NOMO-1 treated with dmso at 0.1 percent for 144 hours (cell line): ENCODE measurements around the gene RTL9.
"Not testable (repeated sequence)": the region's sequence is repeated elsewhere in the genome, so short reads cannot be mapped to it uniquely, and the experiment has no call there.

ENCODE experiments used
- DNase-seq: peaks from one replicate; lab custom pipeline; 2025; ENCODE audit not compliant: unreplicated experiment; lab: John Stamatoyannopoulos, UW

The RTL9 gene

DNA sequence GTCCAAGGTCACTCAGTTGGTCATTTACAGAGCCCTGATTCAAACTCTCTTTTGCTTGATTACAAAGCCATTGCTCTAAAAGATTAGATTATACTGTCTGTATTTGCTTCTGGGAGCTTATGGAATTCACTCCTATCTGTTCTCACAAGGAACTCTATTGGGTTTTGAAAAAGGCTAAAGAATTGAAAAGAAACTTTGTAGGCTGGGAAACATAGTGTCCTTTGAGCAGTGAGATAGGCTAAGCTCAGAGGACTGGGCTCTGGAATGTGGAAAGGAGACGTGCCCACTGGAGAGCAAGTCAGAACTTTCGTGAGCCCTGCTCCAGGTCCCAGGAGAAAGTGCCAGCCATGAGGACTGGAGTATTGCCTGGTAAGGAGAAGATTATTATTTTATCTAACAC lies at the start of gene RTL9:
TSS of gene RTL9 (plus strand) at position 301 of the 400 bp plus-strand sequence. CDS start 91,770 bp downstream, outside the sequence.
- no peak for DNase-seq

DNA sequence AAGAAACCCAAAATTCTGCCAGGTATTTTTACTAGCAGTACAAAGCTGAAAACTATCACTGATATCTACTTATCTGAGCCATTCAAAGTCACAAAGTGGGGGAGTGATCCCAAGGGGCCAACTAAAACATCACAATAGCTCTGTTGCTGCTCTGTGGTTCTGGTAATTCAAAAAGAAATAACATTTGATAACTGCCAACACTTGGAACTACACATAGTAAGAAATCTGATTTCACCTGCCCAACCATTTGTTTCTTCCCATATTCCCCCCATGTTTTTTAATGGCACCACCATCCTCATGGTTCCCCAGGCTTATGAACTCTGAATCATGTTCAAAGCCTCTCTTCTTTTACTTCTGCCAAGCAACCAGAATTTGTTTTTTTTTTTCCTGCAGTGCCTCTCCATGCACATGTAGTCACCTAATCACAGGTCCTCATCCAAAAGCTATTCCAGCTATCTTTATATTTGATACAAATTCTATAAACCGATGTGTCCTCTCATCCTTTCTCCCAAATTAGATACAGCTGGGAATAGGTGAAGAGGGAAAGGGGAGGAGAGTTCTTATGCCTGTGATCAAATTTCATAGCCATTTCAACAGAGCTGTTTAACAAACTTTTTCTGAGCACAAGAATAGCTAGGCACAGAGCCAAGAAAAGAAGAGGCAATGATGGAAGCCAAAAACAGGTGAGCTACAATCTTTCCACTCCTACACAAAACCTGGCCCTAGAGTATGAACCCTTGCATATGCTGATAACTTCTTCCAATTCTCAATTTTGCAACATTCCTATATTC lies 48.5 kb upstream of the RTL9 start:
- no peak for DNase-seq

DNA sequence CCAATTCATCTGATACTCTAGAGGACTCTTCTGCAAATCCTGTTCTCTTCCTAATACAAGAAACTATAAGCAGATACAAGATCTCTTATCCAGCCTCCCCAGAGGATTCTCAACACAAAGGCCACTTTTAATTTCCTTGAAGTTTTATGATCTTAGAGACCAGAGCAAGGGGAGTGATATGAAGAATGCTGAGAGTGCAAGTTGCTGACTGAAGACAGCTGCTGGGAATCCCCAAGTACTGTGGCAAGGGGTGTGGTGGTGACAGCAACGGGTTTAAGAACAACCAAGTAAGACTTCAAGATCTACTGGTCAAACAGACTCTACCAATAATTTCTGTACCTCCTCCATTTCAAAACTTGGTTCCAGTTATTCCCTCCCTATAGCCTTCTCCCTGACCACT lies 47.8 kb upstream of the RTL9 start:
- no peak for DNase-seq

DNA sequence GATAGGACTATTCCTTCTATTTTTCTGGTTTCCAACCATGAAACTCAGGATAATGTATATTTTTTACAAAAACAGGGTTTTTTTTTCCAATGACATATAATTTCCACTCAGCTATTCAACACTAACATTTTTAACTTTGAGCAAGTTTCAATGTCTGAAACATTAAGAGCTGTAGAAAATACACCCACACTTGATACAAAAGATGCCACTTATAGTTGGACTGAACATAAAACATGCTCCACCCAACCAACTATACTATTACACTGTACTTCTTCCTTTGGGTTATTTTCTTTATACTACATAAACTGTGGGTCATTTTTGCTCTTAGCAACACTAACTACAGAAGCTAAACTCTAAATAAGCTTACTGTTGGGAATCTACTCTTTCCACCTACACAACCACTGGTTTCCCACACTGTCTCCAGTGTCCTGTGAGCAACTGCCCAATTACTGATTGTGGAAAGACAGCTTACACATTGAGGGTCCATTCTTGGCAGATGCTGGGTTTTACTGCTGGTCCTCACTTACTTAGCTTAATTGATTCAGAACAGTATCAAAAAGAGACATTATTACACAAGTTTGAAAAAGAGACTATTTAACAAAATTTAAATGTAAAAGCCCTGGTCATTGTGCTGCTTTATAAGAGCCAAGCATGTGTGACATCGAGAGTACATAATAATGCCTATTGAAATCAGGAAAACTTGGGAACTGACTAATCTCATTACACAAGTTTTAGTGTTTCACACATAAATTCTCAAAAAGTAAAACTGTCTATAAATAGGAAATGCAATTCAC lies 47.0 kb upstream of the RTL9 start:
- no peak for DNase-seq

DNA sequence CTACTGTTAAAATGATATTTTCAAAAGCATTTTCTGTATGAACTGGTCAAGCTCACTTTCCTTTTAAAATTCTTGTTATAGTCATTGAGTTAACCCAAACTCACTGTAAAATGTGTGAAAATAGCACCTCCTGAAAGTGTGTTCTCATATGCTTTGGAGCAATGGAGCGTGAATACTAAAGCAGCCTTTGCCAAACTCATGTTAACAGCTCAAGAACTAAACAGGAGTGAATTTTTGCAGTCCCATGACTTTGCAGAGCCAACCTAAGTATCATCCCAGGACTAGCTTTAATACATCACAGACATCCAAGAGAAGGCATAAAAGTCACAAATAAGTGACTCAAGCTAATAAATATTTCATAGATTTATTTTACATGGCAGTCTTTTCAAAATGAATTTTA lies 43.1 kb upstream of the RTL9 start:
- no peak for DNase-seq

DNA sequence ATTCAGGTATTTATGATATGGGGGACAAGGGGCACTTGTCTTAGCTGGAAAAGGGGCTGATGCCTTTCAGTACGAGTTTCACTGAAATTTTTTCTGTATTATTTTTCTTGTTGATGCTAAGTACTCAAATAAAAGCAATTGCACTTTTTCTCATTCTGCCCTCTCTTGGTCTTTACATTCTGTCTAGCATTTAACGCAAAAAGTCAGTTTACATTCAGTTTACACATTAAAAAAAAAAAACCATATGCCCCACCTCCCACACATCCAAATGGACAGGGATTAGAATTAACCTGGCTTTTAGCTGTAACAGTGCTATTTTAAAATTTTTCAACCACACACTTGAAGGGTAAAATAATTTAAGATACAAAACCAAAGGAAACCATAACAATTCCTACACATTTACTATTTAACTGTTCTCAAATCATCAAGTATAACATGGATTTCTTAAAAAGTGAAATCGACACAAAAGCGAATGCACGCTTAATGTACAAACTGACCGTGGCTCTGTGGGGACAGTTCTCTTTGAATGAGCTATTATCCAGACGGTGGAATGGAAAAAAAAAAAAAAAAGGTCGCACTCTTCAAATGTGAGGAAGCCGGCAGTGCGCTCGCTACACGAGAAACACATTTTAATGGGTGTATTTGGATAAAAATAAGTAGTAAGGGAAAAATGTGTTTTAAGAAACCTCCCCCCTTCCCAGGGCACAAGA lies 42.1 kb upstream of the RTL9 start:
- no peak for DNase-seq

DNA sequence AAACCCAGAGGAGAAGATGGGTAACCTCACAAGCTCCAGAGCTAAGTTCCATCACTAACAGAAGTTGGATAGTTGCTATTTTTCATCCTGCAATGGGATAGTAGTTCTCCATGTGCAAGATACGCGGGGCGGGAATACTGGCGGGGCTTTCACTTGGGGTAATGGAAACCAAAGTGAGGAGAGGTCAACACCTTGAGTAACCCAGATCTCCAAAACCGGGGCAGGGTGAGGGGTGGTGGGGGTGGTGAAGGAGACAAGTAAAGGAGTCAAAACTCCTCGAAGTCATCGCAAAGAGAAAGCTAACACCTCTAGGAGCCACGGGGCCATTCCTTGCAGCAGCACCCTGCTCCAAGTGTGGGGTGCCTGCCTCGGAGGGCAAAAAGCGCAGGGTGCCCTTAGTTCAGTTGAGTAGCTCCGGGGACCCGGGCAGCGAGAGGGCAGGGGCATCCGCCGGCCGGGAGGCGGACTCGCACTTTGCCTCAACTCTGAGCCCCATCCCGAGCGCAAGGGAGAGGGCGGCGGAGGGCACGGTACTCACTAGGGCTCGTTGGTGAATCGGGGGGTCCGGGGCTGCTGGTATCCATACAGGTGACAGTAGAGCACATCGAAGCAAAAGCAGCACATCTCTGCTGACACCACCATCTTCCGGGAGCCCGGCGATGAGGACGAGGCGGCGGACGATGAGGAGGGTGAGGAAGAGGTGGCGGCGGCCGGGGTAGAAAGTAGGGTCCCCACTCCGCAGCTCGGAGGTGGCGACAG lies 41.4 kb upstream of the RTL9 start:
- no peak for DNase-seq

DNA sequence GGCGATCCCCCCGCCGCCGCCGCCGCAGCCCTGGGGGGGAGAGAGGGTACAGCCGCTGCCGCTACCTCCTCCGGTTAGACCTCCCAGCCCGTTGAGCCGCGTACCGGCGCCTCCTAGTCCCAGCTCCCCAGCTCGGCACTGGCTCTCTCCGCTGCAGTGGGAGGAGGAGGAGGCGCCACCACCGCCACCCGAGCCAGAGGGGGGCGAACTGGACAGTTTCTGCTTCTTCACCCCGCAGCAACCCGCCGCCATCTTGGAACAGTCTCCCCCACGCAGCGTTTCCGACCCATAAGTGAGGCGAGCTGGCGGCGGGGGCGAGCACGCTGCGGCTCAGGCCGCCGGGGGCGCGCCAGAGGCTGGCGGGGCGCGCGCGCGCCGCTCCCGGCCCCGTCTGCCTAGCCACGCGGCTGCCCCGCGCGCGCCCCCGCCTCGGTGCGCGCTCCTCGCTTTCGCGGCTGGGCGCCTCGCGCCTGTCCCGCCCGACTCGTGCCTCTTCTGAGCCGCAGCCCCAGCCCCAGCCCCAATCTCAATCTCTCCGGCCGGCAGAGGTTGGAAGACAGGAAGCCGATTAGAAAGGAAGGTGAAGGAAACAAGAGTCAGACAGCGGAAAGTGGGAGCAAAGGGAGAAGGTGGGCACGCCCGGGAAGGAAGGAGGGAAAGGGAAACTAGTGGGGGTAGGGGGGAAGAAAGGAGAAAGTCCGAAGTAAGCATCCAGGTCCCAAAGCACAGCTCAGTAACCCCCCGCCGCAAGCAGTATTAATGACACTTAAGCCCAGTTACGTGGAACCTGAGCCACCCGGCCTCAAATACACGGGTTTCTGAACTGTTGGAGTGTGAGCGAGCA lies 40.6 kb upstream of the RTL9 start, which contains the start of gene AMMECR1:
TSS of gene AMMECR1 (minus strand) at position 266 of the 844 bp plus-strand sequence. CDS start at position 252, 14 bp downstream.
- DNase-seq, result peak; percentile 48

DNA sequence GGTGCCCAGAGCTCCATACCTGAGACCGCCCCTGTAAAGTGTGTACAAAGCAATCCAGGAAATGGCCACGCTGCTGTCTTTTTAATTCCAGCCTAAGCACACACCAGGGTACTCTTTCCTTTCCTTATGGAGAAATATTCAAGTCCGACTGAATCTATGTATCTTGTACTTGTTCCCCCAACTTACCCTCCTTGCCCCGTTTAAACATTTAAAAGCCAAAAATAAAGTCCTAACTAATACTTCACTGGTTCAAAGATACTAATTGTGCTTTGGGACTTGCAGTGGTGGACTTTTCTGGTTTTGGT lies 40.0 kb upstream of the RTL9 start:
- no peak for DNase-seq

DNA sequence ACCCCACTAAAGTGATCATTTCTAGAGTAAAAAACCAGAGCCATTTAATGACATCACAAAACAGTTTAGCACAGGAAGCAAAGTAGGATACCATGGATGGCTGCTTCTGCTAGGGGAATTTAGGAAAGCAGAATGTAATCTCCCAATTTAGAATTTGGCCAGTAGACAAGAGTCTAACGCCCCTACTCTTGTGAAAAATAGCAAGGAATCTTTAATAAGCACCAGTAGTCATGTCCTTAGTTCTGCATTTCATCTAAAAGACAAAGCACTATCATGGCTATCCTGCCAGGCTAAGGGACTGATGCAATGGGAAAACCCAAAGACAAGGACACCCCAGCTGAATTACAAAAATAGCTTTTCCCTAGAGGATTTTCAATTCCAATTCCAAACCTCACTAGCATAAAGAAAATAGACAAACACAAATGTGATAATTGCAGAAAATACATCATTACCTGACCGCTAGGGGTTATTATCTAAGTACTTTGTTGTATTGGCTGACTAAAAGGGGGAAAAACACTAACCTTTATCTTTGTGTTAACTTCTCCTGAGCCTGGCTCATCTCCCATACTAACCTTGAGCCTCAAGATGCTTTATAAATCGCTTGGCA lies 38.2 kb upstream of the RTL9 start:
- DNase-seq, result no peak

DNA sequence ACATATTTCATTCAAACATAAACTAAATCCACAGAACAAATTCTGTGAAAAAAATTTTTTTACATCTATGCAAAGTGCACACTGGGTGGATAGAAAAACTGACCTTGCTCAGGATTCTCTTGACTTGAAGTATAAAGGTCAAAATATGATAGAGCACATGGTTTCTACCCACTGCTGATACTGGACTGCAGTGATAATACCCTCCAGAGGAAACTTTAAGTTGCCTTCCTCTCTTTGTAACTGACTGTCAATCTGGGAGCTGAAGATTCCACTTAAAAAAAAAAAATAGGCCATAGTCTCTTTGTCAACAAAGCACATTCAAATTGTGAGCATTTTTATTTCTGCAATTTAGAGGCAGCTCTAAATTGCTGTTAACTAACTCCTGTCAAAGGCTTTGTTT lies 37.6 kb upstream of the RTL9 start:
- DNase-seq, result no peak

DNA sequence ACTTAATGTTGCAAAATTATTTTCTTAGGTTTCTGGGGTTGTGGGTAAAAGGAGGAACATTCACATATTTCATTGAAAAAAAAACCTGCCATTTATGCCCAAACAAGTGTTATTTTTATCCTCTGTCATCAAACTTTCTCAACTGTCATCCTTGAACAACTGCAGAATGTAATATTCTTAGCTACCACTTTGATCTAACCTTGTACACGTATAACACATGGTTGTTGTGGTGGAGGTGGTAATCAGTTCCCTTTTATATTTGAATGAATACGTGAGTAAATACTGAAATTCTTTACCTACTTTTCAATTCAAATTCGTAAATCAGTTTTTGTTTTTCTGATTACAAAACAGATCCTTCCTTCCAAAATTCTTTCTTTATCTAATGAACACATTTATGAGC lies 37.0 kb upstream of the RTL9 start:
- DNase-seq, result no peak

DNA sequence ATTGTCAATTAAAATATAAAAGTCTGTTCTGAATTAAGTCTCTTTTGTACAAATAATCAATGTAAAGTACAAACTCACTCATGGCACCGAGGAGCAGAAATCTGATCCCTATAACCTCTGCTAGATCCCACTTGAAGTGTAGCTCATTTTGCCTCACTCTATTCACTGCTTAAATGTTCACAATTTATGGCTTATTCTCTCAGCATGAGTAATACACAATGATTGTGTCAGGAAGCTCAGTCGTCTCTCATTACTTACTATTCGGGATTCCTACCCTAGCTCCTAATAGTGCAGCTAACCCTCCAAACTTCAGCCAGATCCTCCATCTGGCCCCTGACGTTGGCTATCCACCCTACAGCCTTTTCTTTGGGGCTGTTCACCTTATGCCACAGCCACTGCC lies 36.0 kb upstream of the RTL9 start:
- DNase-seq, result no peak

DNA sequence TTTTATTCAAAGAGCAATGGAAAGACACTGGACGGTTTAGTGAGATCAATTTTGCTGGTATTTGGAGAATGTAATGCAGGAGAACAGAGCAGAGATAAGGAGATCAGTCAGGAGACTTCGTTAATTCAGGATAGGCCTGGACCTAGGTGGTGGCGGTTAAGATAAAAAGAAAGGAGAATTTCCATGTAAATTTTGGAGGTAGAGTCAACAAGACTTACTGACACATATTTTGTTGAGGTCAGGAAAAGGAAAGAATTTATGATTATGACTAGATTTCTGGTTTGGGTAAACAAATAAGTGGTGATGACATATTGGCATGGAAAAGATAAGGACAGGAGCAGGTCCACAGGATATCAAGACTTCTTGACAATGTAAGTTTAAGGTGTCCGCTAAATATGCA lies 31.9 kb upstream of the RTL9 start:
- DNase-seq, result no peak

DNA sequence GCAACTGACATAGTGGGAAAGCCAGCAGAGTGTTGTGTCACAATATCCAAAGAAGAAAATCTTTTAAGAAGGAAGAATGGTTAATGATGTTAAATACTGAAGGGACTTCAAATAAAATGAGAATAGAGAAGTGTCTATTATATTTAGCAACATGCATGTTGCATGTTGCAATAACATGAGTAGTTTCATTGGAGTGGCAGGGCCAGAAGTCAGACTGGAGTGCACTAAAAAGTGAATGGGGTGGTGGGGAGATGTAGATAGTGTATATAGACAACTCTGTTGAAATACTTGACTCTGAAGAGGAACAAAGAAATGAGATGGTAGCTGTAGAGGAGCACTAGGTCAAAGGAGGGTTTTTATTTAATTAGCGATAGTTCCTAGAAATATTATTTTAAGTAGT lies 31.3 kb upstream of the RTL9 start:
- peak; percentile 86 for DNase-seq

DNA sequence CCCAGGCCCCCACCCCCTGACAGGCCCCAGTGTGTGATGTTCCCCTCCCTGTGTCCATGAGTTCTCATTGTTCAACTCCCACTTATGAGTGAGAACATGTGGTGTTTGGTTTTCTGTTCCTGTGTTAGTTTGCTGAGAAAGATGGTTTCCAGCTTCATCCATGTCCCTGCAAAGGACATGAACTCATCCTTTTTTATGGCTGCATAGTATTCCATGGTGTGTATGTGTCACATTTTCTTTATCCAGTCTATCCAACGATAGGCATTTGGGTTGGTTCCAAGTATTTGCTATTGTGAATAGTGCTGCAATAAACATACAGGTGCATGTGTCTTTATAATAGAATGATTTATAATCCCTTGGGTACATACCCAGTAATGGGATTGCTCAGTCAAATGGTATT lies 30.0 kb upstream of the RTL9 start:
- not testable (repeated sequence) for DNase-seq

DNA sequence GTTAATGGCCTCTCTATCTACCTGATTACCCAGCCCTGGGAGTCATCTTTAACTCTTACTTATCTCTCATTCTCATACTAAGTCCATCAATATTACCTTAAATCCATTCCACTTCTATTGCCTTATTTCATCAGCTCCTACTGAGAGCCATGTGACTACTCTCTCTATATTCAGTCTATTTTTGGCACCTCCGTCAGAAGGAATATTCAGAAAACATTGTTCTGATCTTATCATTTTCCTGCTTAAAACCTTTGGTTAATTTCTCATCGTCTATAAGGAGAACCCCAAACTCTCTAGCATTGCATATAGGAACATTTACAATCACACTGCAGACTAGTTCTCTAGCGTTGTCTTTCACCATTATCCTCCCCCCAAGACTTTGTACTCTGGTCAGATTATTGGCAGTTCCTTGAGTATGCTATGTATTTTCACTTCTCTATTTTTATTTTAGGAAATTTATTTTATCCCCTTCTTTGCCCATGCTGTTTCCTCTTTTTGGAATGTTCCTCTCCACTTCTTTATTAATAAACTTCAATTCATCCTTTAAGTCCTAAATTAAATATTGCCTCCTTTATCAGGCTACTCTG lies 27.1 kb upstream of the RTL9 start:
- peak; percentile 37 for DNase-seq

DNA sequence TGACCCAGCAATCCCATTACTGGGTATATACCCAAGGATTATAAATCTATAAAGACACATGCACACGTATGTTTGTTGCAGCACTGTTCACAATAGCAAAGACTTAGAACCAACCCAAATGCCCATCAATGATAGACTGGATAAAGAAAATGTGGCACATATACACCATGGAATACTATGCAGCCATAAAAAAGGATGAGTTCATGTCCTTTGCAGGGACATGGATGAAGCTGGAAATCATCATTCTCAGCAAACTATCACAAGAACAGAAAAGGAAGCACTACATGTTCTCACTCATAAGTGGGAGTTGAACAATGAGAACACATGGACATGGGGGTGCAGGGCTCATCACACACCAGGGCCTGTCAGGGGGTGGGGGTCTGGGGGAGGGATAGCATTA lies 25.2 kb upstream of the RTL9 start:
- DNase-seq, result not testable (repeated sequence)

DNA sequence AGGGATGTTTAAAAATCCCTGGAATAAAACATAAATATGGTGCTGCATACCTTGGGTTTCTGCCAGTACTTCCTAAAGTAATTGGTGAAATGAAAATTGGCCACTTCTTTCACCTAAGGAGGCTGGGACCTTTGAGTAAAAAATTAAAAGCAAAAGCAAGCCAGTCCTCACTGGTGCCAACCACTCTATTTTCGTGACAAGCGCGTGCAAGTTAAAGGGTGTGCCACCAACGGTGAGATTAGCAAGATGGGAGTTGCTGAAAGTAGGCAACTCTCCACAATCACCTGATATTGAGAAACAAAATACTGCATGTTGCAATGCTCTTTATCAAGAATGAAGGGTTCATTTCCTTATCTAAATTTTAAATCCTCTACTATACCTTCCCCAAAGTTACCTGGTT lies 19.7 kb upstream of the RTL9 start:
- peak; percentile 58 for DNase-seq
